ENCODE data around the gene SIAH1. TPM values are rescaled to one million over a fixed set of nuclear protein-coding genes. Genes with fewer than 3 reads are reported as not detected.

Gene SIAH1, protein sequence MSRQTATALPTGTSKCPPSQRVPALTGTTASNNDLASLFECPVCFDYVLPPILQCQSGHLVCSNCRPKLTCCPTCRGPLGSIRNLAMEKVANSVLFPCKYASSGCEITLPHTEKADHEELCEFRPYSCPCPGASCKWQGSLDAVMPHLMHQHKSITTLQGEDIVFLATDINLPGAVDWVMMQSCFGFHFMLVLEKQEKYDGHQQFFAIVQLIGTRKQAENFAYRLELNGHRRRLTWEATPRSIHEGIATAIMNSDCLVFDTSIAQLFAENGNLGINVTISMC
- 32.8 and 33.2 TPM in 2 replicates for total RNA-seq (2021)
- long read RNA-seq, transcript SIAH1-203 (2 exons, 2,147 nt) = major isoform, 62 of 74 reads
- long read RNA-seq, partial matches to known transcripts = 0 of 74 reads
- long read RNA-seq, other reads (novel, unspliced or antisense) = 6 of 74 reads

DNA sequence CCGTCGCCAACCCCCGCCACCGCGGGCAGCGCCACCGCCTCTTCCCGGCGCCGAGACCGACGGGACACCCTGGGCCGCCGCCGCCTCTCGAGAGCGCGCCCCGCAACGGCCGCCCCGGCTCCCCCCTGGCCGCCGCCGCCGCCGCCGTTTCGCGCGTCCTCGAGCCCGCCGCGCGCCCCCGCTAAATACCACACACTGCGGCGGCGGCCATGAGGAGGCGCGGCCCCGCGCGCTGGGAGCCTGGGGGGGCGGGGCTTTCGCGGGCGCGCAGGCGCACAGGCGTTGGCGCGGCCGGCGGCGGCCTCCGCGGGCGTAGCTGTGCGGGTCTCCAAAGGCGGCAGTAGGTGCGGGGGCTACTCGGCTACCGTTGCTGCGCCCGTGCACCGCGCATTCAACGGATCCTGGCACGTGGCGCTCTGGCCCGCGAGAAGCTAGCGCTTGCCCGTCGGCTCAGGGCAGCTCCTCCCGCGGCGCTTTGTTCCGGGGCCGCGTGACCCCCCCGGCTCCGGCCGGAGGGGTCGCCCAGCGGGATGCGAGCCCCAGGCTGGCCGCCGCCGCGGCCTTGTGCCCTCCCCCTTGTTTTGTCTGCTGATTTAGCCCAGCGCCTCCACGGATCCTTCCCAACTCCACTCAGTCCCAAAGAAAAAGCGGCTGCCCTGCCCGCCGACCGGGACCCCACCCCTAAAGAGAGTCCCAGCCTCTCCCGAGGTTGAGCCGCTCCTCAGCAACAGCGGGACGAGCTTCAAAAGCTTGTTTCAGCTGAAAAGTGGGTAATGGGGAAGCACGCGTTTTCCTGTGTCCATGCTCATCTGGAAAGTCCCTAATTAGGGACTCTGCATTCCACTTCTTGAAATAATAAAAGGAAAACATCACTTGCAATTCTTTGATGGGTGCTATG lies at the start of gene SIAH1:
SIAH1 (minus strand) TSS at position 161 of the 898 bp plus-strand sequence. CDS start 22,985 bp downstream, outside the sequence.
- Mint-ChIP-seq H3K4me3 (peak within 1 kb of the TSS; percentile 90 to 99), H3K27ac (peak within 1 kb of the TSS; percentile 96 to 100 (median 98)), H3K4me1 (peaks cover 20 to 38% of the 10 kb centered on the region in 2 experiments), H3K36me3 (ENCODE audit: insufficient read depth in 1 of 3, low read depth in 3 of 3) (peaks cover 0 to 2% (median 0%) of the 10 kb centered on the region in 3 experiments; a peak in 2 of 7 replicates), H3K9me3 (0 out of 5 replicates have a peak, but pooled peaks cover 0 to 3% of the 10 kb centered on the region in 2 experiments), H3K27me3 (ENCODE audit: low read depth) (no peaks in the 10 kb centered on the region; the same call in 1 of the 2 replicates)
- H3K4ac ChIP-seq (ENCODE audit: low read depth, low read length) = peak within 1 kb of the TSS; percentile 69; the same call in 1 of the 2 replicates
- H2BK120ac ChIP-seq (ENCODE audit: low read depth, low read length, poor library complexity, severe bottlenecking) = no peak within 1 kb of the TSS
- no peak within 1 kb of the TSS for H3K56ac ChIP-seq (ENCODE audit: insufficient read length, low read depth, low read length)
- no peak within 1 kb of the TSS for H2AK5ac ChIP-seq (ENCODE audit: insufficient read length, low read length)
- H3T11ph ChIP-seq (ENCODE audit: low read length) = peak within 1 kb of the TSS; percentile 86
- peaks cover 10% of the 10 kb centered on the region for H3K23me2 ChIP-seq (ENCODE audit: insufficient read length, low read depth, low read length, poor library complexity, severe bottlenecking)
- H2AFZ ChIP-seq (ENCODE audit: low read length) = no peak within 1 kb of the TSS
- H2BK20ac ChIP-seq (ENCODE audit: low read depth, low read length, poor library complexity, severe bottlenecking) = no peak within 1 kb of the TSS
- DNase-seq = peak; percentile 89
- H4K5ac ChIP-seq (ENCODE audit: insufficient read length, low read depth, low read length) = peak within 1 kb of the TSS; percentile 36
- H4K91ac ChIP-seq (ENCODE audit: insufficient read length, low read depth, low read length) = no peak within 1 kb of the TSS
- no peaks in the 10 kb centered on the region for H3K27me3 ChIP-seq (ENCODE audit: insufficient read depth, low read length)
- no peak within 1 kb of the TSS for H2BK5ac ChIP-seq (ENCODE audit: insufficient read length, low read length)
- peaks cover 35% of the 10 kb centered on the region; the same call in 1 of the 2 replicates for H3K79me2 ChIP-seq (ENCODE audit: insufficient read depth, low read length)
- H3K9ac ChIP-seq (ENCODE audit: extremely low read depth, insufficient read length, low read length) = peak within 1 kb of the TSS; percentile 97
- peak within 1 kb of the TSS; percentile 75 for H2BK12ac ChIP-seq (ENCODE audit: insufficient read length, low read depth, low read length)
- H4K8ac ChIP-seq (replicated peaks; ENCODE audit: insufficient read length, low read depth, low read length) = no peak within 1 kb of the TSS
- TF ChIP-seq, protein P1, sequence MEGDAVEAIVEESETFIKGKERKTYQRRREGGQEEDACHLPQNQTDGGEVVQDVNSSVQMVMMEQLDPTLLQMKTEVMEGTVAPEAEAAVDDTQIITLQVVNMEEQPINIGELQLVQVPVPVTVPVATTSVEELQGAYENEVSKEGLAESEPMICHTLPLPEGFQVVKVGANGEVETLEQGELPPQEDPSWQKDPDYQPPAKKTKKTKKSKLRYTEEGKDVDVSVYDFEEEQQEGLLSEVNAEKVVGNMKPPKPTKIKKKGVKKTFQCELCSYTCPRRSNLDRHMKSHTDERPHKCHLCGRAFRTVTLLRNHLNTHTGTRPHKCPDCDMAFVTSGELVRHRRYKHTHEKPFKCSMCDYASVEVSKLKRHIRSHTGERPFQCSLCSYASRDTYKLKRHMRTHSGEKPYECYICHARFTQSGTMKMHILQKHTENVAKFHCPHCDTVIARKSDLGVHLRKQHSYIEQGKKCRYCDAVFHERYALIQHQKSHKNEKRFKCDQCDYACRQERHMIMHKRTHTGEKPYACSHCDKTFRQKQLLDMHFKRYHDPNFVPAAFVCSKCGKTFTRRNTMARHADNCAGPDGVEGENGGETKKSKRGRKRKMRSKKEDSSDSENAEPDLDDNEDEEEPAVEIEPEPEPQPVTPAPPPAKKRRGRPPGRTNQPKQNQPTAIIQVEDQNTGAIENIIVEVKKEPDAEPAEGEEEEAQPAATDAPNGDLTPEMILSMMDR (conservative IDR thresholded peaks at IDR 0.05) = no peak
- no peaks in the 10 kb centered on the region for H3K9me3 ChIP-seq (ENCODE audit: control insufficient read depth, low read depth, low read length)
- H3K79me1 ChIP-seq (ENCODE audit: insufficient read depth, low read depth, low read length, poor library complexity, severe bottlenecking) = no peaks in the 10 kb centered on the region
- no peaks in the 10 kb centered on the region; the same call in 1 of the 2 replicates for H3K4me1 ChIP-seq (ENCODE audit: insufficient read depth, low read length)
- no peak within 1 kb of the TSS for H3K23ac ChIP-seq (ENCODE audit: insufficient read length, low read depth, low read length)
- peak within 1 kb of the TSS; percentile 99 for H3K4me2 ChIP-seq (ENCODE audit: insufficient read depth, insufficient read length, low read length)
- peak within 1 kb of the TSS; percentile 73 for H3K27ac ChIP-seq (ENCODE audit: insufficient read length, low read depth, low read length)
- H3K14ac ChIP-seq (ENCODE audit: insufficient read depth, low read length) = peak within 1 kb of the TSS; percentile 100
- peak within 1 kb of the TSS; percentile 98 for H3K18ac ChIP-seq (ENCODE audit: insufficient read length, low read depth, low read length)
- no peaks in the 10 kb centered on the region for H4K20me1 ChIP-seq (ENCODE audit: control insufficient read depth, insufficient read depth, insufficient read length)
- H2BK15ac ChIP-seq (ENCODE audit: low read depth, low read length) = no peak within 1 kb of the TSS
- no CpG with 5 or more reads among the region's 105 CpGs for WGBS (ENCODE audit: extremely low coverage, insufficient read length, low lambda C conversion rate)
